Fibroblast of skin of left biceps (primary cell): ENCODE data around the gene NTM.

Experiments used
- DNase-seq, 2 experiments: peaks; one replicate each; pipeline ENCODE4 v3.0.0-alpha.2; 2013; ENCODE audit warnings: low read depth in 2 of 2

NTM gene

DNA sequence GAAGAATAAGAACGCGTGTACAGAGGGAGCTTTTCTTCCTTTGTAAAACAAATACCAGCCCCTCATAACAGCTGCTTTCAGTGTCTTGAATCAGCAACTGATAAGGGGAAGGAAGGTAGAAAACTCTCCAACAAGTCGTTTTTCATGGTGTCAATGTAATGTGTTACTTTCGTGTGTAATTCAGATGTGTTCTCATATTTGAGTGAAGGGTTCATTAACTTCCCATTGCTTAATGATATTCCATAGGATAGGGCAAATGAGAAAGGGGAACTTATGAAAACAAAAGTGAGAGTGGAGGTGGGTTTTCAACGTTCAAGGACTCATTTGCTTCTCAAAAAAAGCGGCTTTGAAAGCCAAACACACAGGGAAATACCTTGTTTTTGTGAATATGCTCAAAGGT, 452.1 kb downstream of the NTM start:
- no peak for DNase-seq

DNA sequence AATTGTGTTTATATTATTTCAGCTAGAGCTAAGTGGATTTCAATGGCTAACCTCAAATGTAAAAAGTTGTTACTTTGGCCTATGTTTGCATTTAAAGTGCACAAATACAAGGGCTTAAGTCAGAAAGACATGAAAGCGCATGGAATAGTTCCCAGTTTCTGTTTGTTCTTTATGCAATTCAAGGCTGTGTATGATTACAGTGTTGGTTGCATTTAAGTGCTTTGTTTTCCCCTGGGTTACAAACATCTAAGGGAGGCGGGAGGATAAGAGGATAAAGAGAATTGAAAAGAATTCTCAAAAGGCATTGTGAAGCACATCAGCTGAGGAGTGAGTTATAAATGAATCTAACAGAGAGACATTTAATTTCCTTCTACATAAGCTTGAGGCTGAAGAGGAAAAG, 453.4 kb downstream of the NTM start:
- DNase-seq, result no peak

DNA sequence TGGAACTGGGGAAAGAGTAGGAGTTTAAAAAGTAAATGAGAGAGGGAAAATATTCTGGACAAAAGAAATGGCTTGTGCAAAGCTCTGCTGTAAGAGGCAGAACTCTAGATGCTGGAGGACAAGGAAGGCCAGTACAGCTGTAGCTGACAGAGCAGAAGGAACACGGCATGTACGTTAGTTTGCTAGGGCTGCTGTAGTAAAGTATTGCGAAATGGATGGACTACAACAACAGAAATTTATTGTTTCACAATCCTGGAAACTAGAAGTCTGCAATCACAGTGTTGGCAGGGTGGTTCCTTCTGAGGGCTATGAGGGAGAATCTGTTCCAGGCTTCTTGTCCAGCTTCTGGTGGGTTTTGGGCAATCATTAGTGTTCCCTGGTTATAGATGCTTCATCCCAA, 454.4 kb downstream of the NTM start:
- DNase-seq, result no peak

DNA sequence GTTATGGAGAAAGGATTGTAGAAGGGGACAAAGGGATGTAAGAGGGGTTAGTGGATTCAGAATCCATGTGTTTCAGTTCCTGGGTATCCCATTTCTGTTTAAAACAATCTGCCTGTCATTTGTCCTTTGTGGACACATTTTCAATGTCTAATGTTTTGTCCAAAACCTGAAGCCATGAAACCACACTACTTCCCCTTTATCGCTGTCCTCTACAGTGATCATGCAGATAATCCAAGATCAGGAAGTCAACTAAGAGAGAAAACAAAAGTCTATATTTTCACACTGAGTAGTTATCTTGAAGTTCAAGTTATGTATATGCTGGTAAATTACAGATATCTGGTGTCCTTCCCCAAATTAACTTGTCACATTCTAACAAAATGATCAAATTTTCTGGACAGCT, 457.0 kb downstream of the NTM start:
- DNase-seq, result no peak

DNA sequence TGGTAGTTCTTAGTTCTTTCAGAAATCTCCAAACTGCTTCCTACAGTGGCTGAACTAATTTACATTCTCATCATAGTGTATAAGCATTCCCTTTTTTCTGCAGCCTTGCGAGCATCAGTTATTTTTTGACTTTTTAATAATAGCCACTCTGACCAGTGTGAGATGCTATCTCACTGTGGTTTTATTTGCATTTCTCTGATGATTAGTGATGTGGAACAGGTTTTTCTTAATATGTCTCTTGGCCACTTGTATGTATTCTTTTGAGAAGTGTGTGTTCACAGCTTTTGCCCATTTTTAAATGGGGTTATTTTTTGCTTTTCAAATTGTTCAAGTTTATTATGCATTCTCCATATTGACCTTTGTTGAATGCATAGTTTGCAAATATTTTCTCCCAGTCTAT, 459.3 kb downstream of the NTM start:
- DNase-seq, result no peak

DNA sequence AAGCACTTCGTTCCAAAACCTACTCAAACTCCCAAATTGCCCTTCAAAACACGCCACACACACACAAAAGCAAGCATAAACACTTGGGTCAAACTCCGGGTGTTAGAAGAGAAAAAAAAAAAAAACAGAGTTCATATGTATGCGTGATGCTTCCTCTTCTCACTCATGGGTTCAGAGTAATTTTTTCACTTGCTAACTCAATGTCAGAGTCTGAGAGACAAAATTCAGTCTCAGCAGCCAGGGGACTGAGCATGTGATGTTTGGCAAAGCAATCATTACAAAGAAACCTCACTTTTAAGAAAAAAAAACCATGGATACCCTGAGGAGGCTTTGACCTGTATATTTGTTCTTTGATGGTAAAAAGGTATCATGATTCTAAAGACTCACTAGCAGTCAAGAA, 461.7 kb downstream of the NTM start:
- no peak for DNase-seq

DNA sequence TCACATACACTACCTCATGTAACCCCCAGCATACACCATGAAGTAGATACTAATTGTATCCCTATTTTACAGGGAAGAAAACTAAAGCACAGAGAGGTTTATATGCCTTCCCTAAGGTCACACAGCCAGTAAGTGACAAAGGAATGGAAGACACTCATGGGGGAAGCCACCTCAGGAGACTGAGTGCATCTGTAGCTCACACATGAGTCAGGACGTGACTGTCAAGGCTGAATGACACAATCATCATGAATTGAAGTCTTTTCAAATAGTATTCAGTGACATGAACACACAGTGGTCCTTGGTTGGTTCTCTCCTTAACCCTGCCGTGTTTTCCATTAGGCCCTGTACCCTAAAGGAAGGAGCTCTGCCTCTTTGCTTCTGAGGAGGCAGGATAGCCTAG, 463.0 kb downstream of the NTM start:
- no peak for DNase-seq

DNA sequence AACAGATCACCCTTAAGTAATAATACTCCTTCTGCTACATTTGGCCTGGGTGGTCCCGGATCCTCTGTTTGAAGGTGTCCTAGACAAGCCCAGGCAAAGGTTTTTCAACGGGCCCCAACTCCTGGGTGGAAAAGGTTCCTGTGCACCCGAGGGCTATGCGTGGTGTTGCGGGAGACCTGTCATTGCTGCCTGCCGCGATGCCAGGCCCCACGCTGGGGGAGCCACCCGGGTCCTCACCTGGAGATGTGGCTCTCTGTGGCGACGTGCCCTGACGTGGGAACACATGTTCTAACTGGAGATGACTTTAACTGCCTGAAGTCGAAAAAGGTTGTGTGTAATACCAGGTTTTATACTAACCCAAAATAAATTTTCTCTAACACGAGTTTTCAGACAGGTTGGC, 467.1 kb downstream of the NTM start:
- no peak for DNase-seq

DNA sequence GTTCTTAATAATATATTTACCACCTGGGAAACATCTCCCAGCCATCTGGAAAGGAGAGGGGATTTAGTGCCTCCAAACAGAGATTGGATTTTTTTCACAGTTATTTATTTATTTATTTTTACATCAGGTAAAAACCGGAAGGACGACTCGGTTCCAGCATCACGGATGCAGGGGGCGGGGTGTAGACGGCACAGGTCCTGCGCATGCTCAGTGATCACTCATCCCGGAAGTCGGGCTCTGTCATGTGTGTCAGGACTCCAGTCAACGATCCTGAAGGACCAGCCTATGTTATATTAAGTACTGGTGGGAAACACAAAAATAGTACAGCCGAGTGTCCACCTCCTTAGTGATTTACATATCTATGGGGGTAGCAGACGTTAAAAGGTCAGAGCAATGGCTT, 467.6 kb downstream of the NTM start:
- DNase-seq, result no peak

DNA sequence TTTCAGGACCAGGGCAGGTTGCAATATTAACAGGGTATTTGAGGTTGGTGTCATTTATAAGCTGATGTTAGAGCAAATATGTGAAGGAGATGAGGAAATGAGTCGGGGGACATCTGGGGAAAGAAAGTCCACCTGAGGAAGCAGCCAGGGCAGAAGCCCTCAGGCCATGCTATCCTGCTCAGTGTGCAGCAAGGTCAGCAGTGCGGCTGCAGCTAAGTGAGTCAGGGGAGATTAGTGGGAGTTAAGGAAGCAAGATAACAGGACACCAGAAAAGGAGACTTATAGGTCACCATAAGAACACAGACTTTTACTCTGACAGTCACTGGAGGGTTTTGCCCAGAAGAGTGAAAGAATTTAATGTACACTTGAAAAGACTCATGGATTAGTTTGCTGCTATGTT, 468.9 kb downstream of the NTM start:
- DNase-seq, result no peak

DNA sequence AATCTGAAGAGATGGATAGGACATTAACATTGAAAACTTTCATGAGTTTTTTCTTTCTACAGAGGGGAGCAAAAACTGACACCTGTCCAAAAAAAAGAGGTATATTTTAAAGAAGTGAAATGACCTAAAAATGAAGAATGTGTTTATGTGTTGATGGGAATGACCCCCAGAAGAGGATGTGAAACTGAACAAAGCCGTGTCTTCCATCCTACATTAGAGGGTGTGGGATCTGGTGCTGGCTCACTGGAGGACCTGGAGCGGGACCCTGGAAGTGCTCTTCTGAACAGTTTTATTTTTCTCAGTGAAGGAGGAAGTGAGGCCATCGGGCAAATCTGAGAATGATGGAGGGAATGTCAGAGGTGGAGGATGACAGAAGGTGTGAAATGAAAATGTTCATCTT, 470.1 kb downstream of the NTM start:
- DNase-seq, result no peak

DNA sequence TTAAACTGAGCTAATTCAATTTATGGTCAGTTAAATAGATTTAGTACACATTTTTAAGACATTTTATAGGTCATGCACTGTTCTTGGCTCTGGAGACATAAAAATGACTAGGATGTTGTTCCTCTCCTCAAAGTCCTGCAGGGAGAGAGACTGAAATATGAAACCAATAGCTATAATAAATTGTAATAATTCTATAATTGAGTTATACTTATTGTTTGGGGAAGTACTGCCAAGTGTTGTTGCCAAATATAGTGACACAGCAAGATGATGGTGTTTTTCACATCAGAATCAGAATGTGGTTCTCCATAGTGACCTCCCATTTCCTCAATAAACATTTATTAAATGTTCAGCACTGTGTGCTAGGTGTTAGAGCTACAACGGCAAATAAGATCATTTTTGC, 470.6 kb downstream of the NTM start:
- no peak for DNase-seq

DNA sequence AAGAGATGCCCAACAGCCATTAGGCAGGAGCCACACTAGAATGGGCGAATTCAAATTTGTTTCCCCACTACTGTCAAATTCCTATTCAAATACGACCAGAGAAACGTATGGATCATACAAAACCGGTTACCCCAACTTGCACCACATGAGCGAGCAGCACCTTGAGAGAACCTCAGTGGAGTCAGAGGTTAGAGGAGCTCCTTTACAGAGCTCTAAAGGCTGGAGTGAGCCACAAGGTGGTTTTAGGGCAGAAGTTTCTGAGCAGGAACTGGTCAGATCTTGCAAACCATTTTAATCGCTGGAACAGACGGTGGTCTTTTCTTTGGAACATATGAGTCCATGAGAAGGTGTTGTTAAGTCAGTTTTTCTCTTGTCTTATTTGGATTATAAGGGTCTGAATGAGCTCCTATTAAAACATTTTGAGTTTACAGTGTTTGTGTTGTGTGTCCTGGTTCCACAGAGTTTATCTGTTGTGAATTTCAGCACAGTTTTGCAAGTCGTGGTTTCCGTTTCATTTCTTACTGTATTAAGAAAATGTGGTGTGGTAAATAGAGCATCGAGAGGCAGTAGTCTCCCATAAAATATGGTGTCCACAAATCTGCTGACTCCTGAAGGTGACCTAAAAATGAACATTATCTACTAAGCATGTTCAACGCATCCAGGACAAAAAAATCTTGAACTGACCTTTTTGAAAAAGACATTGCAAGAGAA, 471.7 kb downstream of the NTM start:
- no peak for DNase-seq

DNA sequence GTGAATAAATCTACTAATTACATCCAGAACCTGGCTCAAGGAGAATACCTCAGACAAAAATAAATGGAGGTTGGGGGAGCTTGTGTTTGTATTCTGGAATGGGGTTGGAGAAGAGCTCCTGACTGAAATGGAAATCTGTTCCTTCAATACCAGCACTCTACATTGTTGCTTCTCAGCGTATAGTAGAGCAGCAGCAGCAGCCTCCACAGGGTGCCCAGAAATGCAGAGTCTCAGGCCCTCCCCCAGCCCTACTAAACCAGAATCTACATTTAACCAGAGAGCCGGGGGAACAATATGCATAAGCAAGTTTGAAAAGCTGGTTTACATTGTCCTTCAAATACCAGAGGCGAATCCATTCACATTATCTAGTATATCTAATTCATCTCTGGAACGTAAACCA, 474.8 kb downstream of the NTM start:
- no peak for DNase-seq

DNA sequence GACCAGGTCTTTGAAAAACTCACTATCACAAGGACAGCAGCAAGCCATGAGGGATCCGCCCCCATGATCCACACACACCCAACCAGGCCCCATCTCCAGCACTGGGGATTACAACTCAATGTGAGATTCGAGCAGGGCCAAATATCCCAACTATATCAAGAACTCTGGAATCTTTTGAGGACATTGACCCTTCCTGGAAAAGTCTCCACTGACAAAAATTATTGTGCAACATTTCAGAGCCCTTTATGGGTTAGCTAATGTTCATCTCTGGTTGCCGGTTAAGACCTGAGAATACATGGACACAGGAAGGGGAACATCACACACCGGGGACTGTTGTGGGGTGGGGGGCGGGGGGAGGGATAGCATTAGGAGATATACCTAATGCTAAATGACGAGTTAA, 479.1 kb downstream of the NTM start:
- no peak for DNase-seq

DNA sequence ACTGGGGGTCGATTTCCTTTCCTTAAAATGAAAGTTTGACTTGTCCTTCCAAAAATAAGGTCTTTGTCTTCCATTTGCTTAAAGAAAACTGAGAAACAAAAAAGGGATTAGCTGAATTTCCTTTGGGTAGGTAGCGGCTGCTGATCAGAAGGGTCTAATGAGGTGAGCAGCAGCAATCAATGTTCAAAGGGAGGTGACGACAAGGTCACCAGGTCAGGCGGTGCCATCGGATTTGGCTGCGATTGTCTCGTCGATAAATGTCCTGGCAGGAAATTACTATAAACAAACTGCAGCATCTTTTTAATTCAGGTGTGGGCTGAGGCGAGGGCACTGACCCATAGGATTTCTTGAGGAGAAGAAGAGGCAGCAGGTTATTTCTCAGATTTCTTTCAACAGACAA, 480.1 kb downstream of the NTM start:
- DNase-seq, result no peak

DNA sequence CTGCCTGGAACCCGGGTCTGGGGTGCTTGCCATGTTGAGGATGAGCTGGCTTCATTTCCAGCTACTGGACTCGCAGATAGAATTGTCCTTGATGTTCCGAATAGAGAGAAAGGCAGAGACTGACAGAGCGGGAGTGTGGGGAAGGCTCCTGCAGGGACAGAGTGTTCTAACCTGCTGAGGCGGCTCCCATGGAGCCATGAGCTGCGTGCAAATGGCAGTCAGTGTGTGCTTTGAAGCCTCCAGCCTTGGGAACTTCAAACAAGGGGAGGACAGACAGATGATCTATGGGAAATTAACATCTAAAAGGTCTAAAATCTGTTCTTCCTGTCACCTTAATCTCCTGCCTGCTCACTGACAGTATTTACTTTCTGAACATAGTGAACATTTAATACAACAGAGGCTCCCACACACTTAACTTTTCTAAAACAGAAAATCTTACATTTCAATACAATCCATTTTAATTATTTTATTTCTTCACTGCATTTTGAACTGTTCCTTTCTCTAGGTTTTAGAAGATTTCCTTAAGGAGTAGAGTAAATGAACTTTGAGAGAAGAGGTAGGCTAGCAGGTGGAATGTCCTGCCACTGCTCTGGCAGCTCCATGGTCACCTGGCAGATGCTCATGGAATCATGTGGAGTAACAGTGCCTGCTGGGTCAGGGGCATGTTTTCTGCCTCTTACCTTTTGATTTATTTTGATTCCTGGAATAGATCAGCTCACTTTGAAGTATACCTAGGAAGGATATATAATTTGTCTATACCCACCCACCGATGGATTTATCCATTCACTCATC, 481.7 kb downstream of the NTM start:
- DNase-seq, result no peak

DNA sequence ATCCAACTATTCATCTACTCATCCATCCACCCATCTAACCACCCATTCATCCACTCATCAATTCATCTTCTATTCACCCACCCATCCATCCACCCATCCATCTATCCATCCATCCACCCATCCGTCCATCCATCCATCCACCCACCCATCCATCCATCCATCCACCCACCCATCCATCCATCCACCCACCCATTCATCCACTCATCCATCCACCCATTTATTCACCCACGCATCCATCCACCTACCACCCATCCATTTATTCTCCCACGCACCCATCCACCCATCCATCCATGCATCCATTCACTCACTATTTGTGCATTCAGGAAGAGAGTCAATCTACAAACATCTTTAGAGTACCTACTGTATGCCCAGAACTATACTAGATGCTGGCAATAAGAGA, 482.3 kb downstream of the NTM start:
- DNase-seq, result no peak

DNA sequence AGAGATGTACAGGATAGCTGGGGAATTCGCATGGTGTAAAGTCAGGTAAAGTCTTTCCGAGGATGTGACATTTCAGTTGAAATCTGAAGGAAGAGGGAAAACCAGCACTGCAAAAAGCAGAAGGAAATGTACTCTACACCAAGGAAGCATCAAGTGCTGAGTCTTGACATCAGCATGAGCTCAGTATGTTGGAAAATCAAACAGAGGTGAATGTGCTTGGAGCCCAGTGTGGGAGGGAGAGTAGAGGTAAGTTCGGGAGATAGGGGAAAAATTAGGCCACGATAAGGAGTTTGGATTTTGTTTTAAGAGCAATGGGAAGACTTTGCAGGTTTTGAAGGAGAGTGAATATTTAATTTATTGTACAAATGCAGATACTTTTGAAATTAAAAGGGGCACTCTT, 484.0 kb downstream of the NTM start:
- DNase-seq, result no peak

DNA sequence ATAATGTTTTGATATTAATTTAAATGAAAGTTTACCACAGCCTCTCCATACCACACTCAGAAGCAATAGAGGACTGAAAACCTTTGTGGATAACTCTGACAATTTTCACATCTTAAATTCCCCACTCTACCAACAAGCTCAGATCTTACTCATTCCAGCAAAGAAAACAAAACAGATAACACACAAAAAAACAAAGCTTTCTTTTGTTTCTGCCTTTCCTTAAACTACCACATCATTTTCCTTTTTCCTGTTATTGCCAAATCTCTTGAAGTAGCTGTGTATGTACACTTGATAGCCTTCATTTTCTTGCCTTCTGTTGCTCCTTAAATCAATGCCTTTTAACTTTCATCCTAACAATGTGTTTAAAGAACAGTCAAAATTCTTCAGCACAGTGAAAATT, 484.9 kb downstream of the NTM start:
- no peak for DNase-seq

DNA sequence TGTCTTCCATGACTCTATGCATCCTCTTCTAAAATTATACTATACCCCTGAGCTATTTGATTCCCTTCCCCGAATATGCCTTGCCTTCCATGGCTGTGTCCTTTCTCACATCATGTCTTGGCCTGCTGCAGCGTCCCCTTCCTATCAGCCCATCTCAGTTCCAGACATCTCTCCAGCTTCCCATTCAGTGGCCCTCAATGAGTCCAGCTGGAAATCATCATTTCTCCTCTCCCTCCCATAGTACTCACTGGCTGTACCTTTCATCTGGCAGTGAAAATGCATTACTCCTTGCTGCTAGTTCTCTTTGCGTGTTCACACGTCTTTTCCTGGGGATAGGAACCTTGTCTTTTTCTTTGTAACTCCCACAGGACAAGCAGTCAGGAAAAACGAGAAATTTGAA, 486.8 kb downstream of the NTM start:
- DNase-seq, result no peak

DNA sequence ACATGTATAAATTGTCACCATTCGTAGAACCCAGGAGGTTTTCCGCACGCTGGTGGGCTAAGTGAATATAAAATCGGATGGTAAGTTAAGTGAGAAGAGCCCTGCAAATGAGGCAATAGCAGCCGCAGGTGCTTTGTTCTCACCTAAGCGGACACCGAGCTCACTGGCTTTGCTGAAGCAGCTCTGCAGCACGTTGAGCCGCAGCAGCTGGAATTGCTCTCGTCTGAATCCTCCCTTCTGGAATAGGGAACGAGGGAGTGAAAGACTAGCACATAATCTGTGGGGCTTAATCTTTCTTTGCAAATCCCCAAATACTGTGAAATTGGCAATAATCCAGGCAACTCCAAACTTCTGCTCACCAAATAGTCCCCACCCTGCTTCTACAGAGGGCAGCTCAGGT, 488.1 kb downstream of the NTM start:
- DNase-seq, result no peak

DNA sequence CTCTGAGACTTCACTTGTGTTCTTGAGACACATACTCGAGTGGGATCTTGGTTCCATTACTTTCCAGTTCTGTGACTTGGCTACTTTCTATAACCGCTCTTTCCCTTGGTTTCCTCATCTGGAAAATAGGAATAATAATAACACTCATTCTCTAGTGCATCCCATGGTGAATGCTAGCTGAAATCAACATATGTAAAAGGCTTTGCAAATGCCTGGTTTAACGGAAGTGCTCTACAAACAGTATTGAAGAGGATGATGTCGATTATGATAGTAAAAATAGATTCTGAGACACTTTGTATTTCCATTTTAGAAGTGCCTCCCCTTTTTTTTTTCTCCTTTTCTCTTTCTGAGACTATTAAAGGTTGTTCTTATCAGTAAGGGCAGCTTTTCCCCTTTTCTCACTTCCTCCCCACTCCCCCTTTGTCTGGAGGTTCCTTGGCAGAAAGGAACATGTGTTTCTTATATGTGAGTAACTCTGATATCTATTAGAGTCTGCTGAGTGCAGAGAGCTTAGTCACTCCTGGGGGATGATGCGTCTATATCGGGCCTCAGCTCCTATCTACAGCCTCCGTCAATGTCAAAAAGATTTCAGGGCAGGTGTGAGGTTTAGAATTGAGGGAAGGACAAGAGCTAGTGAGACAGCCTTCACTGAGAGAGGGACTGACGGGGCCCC, 489.3 kb downstream of the NTM start:
- peak; percentile 30 to 31 for DNase-seq
